Measurements from ENCODE around the gene SATB2.

Gene SATB2

DNA sequence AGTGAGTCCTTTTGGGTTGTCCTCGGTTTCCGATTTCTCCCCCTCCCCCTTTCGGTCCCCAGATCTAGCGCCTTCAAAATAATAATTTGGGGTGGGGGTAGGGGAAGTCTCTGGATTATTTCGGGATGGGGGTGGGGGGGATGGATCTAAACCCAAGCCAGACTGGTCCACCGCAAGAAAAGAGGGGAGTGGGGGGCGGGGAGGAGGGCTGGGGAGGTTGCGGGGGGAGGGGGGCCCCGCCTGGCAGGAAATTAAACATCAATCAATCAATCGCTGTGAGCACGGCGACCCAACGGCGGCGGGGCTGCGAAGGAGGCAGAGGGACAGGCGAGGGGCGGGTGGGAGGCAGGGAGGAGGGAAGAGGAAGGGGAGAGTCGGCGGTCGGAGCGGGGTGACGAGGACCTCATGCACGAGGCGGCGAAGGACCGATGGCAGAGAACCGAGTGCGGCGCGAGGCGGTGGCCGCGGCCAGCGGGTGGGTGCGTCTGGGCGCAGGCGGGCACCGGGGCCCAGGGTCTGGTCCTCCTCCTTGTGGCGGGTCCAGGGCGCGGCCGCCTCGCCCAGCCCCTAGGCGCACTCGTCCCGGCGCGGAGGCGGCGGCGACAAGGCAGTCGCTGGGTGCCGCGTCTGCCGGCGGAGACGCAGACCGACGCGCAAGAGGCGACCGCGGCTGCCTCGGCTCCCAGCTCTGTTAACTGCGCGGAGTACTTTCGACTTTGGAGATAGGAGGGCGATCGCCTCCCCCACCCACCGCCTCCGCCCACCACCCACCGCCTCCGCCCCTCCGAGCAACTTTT is 468 bp upstream of the SATB2 start:
- no peak overlapping the region for H3K27ac ChIP-seq (ENCODE audit: low read length)
- no peaks in the 10 kb centered on the region for H3K36me3 ChIP-seq (ENCODE audit: insufficient read depth, low read depth, low read length)
- peaks cover 85% of the 10 kb centered on the region for H3K27me3 ChIP-seq (ENCODE audit: insufficient read depth, low read length)
- no peaks in the 10 kb centered on the region; the same call in 1 of the 2 replicates for H3K4me1 ChIP-seq (ENCODE audit: insufficient read depth, low read length)
- H3K9me3 ChIP-seq (ENCODE audit: insufficient read depth, low read depth, low read length) = no peaks in the 10 kb centered on the region
- H3K4me3 ChIP-seq (ENCODE audit: low read length) = peak overlapping the region; percentile 74
- H3K9ac ChIP-seq (ENCODE audit: low read depth, low read length) = no peak overlapping the region; the same call in 1 of the 2 replicates

DNA sequence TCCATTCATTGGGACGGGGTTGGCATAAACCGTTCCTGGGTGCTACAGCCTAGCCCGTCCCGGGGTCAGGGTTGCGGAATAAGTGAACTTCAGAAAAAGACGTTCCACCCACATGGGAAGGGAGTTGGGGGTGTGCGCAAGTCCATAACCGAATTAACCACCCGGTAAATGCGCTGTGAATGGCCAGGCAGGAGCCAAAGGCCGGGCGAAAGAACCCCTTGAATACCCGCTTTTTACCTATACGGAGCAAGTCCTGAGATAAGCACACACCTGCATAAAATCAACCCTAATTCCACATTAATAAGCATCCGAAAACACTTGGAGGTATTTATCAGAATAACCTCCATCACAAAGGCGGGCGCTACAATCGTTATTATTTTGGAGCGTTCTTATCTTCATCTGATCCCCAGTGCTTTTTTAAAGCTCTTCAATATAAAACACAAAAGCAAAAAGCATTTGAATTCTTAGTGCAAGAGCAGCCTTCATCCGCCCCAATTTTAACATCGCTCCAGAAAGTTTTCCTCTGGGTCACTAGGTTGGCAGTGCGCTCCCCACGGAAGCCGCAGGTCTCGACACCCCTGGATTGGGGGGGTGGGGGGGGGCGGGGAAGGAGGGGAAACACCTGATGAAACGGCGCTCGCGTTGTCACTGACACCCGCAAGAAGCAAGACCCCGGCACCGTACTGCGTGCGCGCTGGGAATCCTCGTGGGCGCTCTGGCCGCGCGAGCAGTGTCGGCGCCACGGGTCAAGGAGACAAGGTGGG is 1.2 kb downstream of the SATB2 start:
- Histone ChIP-seq H3K4me1 (ENCODE audit: insufficient read depth, low read length) (peaks cover 4% of the 10 kb centered on the region), H3K27ac (ENCODE audit: low read length) (no peak overlapping the region), H3K36me3 (ENCODE audit: insufficient read depth, low read depth, low read length) (no peaks in the 10 kb centered on the region), H3K9ac (ENCODE audit: low read depth, low read length) (no peak overlapping the region), H3K27me3 (ENCODE audit: insufficient read depth, low read length) (peaks cover 69% of the 10 kb centered on the region), H3K4me3 (ENCODE audit: low read length) (peak overlapping the region; percentile 74), H3K9me3 (ENCODE audit: insufficient read depth, low read depth, low read length) (no peaks in the 10 kb centered on the region)

DNA sequence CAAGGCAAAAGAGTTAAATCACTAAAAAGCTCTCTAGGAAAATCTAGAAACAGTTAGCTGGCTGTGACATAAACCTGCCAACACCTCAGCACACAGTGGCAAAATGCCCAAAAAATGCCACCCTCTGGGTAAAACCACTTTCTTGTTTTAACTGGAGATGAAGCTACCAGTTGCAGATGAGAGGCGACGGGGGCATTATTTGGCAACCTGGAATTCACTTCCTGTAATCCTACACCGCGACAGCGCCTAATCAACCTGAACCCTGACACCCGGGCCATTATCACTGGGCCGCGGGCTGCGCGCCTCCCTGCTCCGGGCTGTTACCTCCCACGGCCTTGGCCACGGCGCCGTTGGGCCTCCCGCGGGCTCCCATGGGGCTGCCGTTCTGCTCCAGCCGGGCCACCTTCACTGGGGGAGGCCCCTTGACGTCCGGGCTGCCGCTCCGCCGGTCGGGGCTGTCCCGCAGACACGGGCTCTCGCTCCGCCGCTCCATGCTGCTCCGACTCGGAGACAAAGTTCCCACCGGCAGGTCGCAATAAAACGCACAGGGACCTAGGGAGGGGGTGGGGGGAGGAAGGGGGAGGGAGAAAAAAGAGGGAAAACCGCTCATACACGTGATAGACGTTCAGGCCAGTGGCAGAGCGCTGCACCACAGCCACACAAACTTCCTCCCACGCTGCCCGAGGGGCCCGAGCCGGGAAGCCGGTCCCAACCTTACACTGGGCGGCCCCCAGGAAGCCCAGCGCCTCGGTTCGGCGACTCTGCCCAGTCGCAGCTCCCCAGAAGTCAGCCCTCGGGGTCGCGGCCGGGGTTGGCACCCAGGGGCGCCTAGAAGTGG is 2.0 kb downstream of the SATB2 start:
- peaks cover 61% of the 10 kb centered on the region for H3K27me3 ChIP-seq (ENCODE audit: insufficient read depth, low read length)
- no peaks in the 10 kb centered on the region for H3K36me3 ChIP-seq (ENCODE audit: insufficient read depth, low read depth, low read length)
- no peak overlapping the region for H3K27ac ChIP-seq (ENCODE audit: low read length)
- peak overlapping the region; percentile 64 for H3K4me3 ChIP-seq (ENCODE audit: low read length)
- H3K4me1 ChIP-seq (ENCODE audit: insufficient read depth, low read length) = peaks cover 4% of the 10 kb centered on the region
- H3K9ac ChIP-seq (ENCODE audit: low read depth, low read length) = no peak overlapping the region
- no peaks in the 10 kb centered on the region for H3K9me3 ChIP-seq (ENCODE audit: insufficient read depth, low read depth, low read length)

DNA sequence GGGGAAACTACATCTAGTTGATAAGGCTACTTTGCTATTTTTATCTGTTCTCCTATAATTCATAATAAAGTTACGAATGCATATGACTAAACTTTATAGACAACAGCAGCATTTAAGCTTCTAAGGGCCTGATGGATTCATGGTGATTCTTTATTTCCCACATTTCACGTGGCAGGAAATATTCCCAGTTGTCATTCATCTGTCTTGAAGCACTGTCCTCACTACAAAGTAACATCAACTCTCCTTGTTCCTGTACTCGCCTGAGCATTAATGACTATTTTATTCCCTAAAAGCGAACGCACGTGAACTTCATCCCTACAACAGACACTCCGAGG is 2.6 kb downstream of the SATB2 start:
- Histone ChIP-seq H3K27me3 (ENCODE audit: insufficient read depth, low read length) (peaks cover 55% of the 10 kb centered on the region), H3K36me3 (ENCODE audit: insufficient read depth, low read depth, low read length) (no peaks in the 10 kb centered on the region), H3K27ac (ENCODE audit: low read length) (no peak overlapping the region), H3K9me3 (ENCODE audit: insufficient read depth, low read depth, low read length) (no peaks in the 10 kb centered on the region), H3K4me3 (ENCODE audit: low read length) (peak overlapping the region; percentile 64), H3K4me1 (ENCODE audit: insufficient read depth, low read length) (peaks cover 4% of the 10 kb centered on the region), H3K9ac (ENCODE audit: low read depth, low read length) (no peak overlapping the region)

DNA sequence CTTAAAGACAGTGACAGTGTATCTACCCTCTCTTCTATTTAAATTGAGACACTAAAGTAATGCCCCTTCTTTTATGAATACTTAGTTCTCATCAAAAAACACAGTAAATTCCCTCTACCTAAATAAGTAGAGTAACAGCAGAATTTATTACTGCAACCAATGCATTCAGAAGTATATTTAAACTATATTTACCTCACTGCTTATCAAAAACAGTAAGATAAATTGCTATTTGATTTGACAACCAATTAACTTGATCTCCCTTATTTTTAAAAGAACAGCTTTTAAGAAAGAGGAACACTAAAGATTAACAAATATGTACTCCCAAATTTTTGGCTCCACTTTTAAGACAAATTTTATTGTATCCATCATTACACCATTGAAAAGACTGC is 4.8 kb downstream of the SATB2 start:
- no peak overlapping the region for H3K27ac ChIP-seq (ENCODE audit: low read length)
- H3K4me3 ChIP-seq (ENCODE audit: low read length) = no peak overlapping the region
- H3K9ac ChIP-seq (ENCODE audit: low read depth, low read length) = no peak overlapping the region
- H3K4me1 ChIP-seq (ENCODE audit: insufficient read depth, low read length) = peaks cover 4% of the 10 kb centered on the region
- H3K27me3 ChIP-seq (ENCODE audit: insufficient read depth, low read length) = peaks cover 45% of the 10 kb centered on the region
- no peaks in the 10 kb centered on the region for H3K9me3 ChIP-seq (ENCODE audit: insufficient read depth, low read depth, low read length)
- no peaks in the 10 kb centered on the region for H3K36me3 ChIP-seq (ENCODE audit: insufficient read depth, low read depth, low read length)

DNA sequence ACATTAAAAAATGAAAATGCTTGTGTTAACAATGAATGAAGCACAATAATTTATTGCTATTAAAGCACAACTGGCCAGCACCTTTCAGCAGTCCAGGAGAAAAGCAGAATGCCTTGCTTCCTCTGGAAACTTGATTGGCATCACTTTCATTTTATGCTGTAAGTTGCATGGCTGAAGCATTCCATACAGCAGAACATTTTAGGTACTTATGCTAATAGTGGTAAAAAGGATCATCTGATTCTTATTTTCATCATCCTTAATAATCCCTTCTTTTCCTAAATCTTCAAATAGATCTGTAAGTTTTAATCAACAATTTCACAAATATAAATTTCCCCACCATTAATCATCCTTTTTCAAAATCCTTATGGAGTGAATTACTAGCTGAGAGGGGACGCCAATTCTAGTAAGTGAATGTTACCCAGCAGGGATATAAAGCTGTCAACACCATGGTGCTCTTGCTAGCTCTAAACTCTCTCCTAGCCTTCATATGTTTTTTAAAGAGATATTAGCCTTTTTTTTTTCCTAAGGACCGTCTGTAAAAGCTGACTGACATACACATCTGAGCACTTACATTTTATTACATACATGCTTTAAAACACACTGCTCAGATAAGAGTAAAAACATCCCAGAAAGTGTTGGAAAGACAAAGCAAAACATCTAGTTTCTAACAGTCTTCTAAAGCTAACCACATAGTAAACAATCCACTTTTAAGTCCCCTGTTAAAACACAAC is 5.3 kb downstream of the SATB2 start:
- H3K4me3 ChIP-seq (ENCODE audit: low read length) = no peak overlapping the region
- no peaks in the 10 kb centered on the region for H3K9me3 ChIP-seq (ENCODE audit: insufficient read depth, low read depth, low read length)
- H3K27ac ChIP-seq (ENCODE audit: low read length) = no peak overlapping the region
- no peaks in the 10 kb centered on the region for H3K36me3 ChIP-seq (ENCODE audit: insufficient read depth, low read depth, low read length)
- H3K9ac ChIP-seq (ENCODE audit: low read depth, low read length) = no peak overlapping the region
- H3K27me3 ChIP-seq (ENCODE audit: insufficient read depth, low read length) = peaks cover 39% of the 10 kb centered on the region
- H3K4me1 ChIP-seq (ENCODE audit: insufficient read depth, low read length) = peaks cover 4% of the 10 kb centered on the region

DNA sequence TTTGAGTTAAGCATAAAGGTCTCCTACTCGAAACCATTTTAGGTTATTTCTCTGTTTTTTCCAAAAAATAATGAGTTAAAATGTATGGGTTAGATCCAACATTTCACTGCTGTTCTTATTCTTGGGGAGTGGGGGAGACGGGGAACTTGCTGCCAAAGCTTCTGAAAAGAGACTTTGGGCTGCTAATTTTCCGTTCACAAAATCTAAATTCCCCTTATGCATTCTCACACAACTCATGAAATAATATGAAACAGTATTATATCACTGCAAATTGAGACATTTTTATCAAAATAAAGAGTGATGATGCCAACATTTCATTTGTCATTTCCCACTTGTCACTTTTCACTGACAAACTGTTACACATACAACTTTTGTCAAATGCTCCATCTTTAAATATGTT is 7.8 kb downstream of the SATB2 start:
- H3K36me3 ChIP-seq (ENCODE audit: insufficient read depth, low read depth, low read length) = no peaks in the 10 kb centered on the region
- H3K4me1 ChIP-seq (ENCODE audit: insufficient read depth, low read length) = peaks cover 4% of the 10 kb centered on the region; the same call in 1 of the 2 replicates
- no peaks in the 10 kb centered on the region for H3K9me3 ChIP-seq (ENCODE audit: insufficient read depth, low read depth, low read length)
- H3K27me3 ChIP-seq (ENCODE audit: insufficient read depth, low read length) = peaks cover 14% of the 10 kb centered on the region
- no peak overlapping the region for H3K4me3 ChIP-seq (ENCODE audit: low read length)
- H3K9ac ChIP-seq (ENCODE audit: low read depth, low read length) = no peak overlapping the region
- no peak overlapping the region for H3K27ac ChIP-seq (ENCODE audit: low read length)

DNA sequence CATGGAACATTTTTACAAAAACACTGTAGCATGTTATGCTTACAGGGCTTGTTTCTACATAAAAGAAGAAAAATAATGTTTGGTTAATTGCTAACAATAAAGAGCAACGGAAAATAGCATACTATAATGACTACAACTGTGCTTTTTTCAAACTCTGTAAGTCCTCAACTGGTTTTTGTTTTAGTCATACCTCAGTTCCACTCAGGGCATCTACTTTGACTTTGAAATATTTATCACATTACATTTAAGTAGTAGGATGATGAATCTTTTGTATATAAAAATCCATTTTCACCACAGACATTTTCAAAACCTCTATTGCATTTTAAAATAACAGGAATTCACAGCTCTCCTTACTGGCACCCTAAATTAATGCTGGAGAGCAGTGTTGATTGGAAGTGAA is 8.3 kb downstream of the SATB2 start:
- Histone ChIP-seq H3K4me1 (ENCODE audit: insufficient read depth, low read length) (peaks cover 4% of the 10 kb centered on the region; the same call in 1 of the 2 replicates), H3K9ac (ENCODE audit: low read depth, low read length) (no peak overlapping the region), H3K4me3 (ENCODE audit: low read length) (no peak overlapping the region), H3K36me3 (ENCODE audit: insufficient read depth, low read depth, low read length) (no peaks in the 10 kb centered on the region), H3K9me3 (ENCODE audit: insufficient read depth, low read depth, low read length) (no peaks in the 10 kb centered on the region), H3K27me3 (ENCODE audit: insufficient read depth, low read length) (peaks cover 9% of the 10 kb centered on the region), H3K27ac (ENCODE audit: low read length) (no peak overlapping the region)

DNA sequence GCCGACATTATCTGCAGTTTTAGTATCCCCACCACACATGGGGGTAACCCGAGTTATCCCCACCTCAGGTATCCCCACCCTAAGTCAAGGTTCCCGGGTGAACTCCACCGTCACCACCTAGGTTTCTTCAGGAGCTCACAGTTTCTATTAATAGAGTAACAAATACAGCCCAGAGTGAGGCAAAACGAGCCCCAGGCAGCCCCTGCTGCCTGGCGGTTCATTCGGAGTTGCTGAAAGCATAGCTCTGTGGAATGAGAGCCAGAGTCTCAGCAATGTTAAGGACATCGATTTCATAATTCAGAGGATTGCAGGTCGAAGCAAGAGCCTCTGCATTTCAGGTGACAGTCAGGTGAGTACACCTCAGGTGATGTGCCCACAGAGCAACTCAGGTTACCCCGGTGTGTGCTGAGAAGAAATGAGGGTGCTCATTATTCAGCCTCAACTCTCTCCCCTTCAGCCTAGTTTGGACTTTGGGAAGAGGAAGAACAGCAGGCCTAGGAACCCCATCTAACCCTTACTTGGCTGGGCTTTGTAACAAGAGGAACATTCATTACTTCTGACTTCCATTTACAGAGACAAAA is 10.7 kb downstream of the SATB2 start:
- no peak overlapping the region for H3K9ac ChIP-seq (ENCODE audit: low read depth, low read length)
- H3K36me3 ChIP-seq (ENCODE audit: insufficient read depth, low read depth, low read length) = no peaks in the 10 kb centered on the region
- H3K4me1 ChIP-seq (ENCODE audit: insufficient read depth, low read length) = no peaks in the 10 kb centered on the region
- H3K27ac ChIP-seq (ENCODE audit: low read length) = no peak overlapping the region
- no peaks in the 10 kb centered on the region for H3K27me3 ChIP-seq (ENCODE audit: insufficient read depth, low read length)
- H3K4me3 ChIP-seq (ENCODE audit: low read length) = no peak overlapping the region
- H3K9me3 ChIP-seq (ENCODE audit: insufficient read depth, low read depth, low read length) = no peaks in the 10 kb centered on the region

DNA sequence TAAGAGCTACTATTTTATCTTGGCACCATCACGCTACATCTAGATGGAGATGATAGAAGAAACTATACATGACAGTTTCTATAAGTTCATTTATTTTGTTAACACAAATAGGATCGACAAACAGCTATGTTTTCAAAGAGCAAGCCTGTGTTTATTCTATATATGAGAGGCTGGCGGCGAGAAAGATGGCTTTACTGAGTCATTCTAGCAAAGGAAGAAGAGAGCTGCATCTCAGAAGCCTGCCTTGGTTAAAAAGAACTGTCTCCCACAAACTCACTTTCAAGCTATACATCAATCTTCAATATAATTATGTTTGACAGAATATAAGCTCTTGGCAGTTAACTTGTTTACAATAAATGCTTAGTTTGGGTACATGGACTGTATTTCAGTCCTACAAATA is 13.0 kb downstream of the SATB2 start:
- H3K4me3 ChIP-seq (ENCODE audit: low read length) = no peak overlapping the region
- no peaks in the 10 kb centered on the region for H3K27me3 ChIP-seq (ENCODE audit: insufficient read depth, low read length)
- no peak overlapping the region for H3K27ac ChIP-seq (ENCODE audit: low read length)
- no peaks in the 10 kb centered on the region for H3K36me3 ChIP-seq (ENCODE audit: insufficient read depth, low read depth, low read length)
- no peak overlapping the region for H3K9ac ChIP-seq (ENCODE audit: low read depth, low read length)
- H3K9me3 ChIP-seq (ENCODE audit: insufficient read depth, low read depth, low read length) = no peaks in the 10 kb centered on the region
- H3K4me1 ChIP-seq (ENCODE audit: insufficient read depth, low read length) = no peaks in the 10 kb centered on the region

DNA sequence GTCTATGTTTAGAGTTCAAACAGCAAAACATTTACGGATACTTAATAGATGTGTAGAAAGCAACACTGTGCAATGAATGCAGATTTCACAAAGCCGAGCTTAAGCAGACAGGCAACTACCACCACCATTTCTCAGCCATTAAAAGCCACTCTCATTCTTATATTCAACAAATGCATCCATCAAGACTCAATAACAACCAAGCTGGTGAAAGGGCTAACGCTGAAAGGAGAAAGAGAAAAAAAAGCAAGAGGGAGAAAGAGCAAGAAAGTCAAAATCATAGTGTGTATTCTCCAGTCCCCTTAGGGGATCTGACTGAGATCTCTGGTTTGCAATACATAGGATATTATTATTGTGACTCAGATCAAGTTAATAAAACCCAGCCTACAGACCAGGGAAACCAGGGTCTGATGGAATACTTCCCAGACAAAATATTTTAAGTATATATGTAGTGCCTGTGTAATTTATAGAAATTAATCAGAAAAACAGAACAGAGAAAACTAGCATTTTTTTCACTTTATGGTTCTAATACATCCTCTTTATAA is 14.1 kb downstream of the SATB2 start:
- Histone ChIP-seq H3K27ac (ENCODE audit: low read length) (no peak overlapping the region), H3K27me3 (ENCODE audit: insufficient read depth, low read length) (no peaks in the 10 kb centered on the region), H3K36me3 (ENCODE audit: insufficient read depth, low read depth, low read length) (no peaks in the 10 kb centered on the region), H3K4me1 (ENCODE audit: insufficient read depth, low read length) (peaks cover 8% of the 10 kb centered on the region; the same call in 1 of the 2 replicates), H3K9ac (ENCODE audit: low read depth, low read length) (no peak overlapping the region), H3K4me3 (ENCODE audit: low read length) (no peak overlapping the region), H3K9me3 (ENCODE audit: insufficient read depth, low read depth, low read length) (no peaks in the 10 kb centered on the region)
